Hepatic stellate cell (primary cell): ENCODE data around the gene ALG14.
"Not testable (repeated sequence)": the region's sequence is repeated elsewhere in the genome, so short reads cannot be mapped to it uniquely, and the experiment has no call there.

Experiments
- DNase-seq: peaks from one replicate; pipeline ENCODE4 v3.0.0; 2011; ENCODE audit warnings: low spot score

The ALG14 gene

GRCh38 chr1:94953746-94954145 is 119.0 kb downstream of the ALG14 start:
- DNase-seq, result no peak

- no peak for DNase-seq
These were observed 119.6 kb downstream of the ALG14 start for GRCh38 chr1:94953107-94953506.

DNA sequence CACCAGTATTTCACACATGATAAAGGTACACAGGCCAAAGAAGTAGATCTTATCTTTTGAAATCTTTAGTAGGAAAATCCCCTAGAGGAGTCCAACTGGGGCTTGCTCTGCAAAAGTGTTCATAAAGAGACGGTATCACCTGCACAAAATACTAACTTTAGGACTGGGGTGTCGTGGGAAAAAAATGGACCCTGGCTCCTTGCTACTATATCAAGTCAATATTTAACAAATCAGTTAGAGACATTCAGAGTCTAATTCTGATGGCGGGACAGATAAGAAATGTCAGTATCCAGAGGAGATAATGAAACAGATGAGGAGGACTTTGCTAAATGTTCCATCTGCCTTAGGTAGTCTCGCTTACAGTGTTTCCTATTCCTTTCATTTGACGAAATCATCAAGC is 120.2 kb downstream of the ALG14 start:
- no peak for DNase-seq

GRCh38 chr1:94951509-94952208 is 121.1 kb downstream of the ALG14 start:
- DNase-seq, result no peak

GRCh38 chr1:94951046-94951445 is 121.7 kb downstream of the ALG14 start:
- no peak for DNase-seq

- DNase-seq, result peak; percentile 26
These were observed 122.8 kb downstream of the ALG14 start for GRCh38 chr1:94949681-94950661.

DNA sequence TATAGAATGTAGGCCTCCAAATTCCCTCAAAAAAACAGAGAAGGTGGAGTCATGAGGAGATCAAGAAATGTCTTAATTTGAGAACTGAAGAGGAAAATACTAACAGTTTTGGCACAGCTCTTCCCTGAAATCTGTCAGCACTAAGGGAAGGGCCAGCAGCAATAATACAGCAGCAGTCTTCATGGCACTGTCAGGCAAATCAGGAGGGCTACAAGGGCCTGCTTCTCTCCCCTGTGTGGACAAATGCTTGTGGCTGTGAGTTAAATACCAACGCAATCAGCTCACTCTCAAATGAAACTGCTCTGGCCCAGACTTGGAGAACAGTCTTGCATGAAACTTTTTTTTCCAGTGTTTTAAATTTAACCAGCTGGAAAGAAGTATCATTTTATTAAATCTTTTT is 125.3 kb downstream of the ALG14 start:
- peak; percentile 41 for DNase-seq

DNA sequence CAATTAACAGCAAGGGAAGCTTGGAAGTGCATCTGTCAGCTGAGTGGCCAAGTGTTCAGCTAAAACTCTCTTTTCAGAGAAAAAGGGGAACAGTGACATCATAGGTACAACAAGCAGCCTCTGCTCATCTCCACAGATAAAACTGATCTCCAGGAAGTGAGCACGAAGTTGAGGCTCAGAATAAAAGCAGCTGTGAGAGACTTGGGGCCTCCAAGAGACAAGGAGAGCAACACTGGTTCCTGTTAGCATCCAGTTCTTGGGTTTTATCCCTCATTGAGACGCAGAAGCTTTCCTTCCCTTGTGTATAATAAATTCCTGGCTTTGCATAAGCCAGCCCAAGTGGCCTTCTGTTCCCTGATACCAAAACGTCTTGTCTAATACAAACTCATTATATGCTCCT is 125.9 kb downstream of the ALG14 start:
- no peak for DNase-seq

DNA sequence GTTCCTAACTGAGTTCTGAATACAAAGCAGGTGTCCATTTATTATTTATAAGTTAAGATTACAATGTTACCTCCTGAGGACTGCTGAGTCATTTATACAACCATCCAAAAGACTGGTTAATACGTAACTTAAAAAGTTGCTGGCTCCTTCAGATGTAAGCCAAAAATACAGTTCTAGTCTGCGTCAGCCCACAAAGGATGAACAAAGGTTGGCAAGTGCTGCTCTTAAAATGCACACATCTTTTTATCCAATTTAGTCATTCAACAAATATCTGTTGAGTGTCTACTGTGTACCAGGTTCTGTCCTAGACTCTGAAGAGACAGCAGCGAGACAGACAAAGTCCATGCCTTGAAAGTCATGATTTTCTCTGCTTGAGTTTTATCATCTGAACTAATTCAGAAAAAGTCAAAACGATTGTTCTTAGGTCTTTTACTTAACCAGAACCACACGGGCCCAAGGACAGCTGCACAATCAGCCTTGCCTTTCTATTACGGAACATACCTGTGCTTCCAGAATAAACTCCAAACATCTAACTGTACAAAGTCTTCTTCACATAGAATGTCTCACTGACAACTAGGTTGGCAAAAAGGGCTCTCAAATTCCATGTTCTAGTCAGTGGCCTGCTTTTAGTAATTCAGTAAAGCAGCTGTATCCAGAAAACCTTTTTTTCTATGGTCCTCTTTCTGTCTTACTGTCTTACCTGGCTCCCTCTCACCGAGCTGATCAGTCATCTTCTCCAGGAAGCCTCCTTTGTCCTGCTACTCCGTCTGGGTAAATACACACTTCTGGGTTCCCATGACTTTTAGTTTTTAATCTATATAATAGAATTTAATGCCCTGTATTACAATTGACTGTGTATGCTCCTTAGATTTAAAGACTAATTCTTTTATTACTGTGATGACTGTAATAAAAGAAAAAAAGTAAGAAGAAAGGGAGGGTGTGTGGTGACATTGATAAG is 130.3 kb downstream of the ALG14 start:
- no peak for DNase-seq

GRCh38 chr1:94941480-94941879 is 131.3 kb downstream of the ALG14 start:
- DNase-seq, result not testable (repeated sequence)

- no peak for DNase-seq
These were observed 132.0 kb downstream of the ALG14 start for GRCh38 chr1:94940738-94941137.

GRCh38 chr1:94937820-94938219 is 134.9 kb downstream of the ALG14 start:
- no peak for DNase-seq

GRCh38 chr1:94936861-94937620 is 135.7 kb downstream of the ALG14 start:
- no peak for DNase-seq

- DNase-seq, result no peak
These were observed 137.3 kb downstream of the ALG14 start for GRCh38 chr1:94935476-94935875.

GRCh38 chr1:94935034-94935433 is 137.7 kb downstream of the ALG14 start:
- DNase-seq, result no peak

- DNase-seq, result no peak
These were observed 138.2 kb downstream of the ALG14 start for GRCh38 chr1:94934551-94934950.

DNA sequence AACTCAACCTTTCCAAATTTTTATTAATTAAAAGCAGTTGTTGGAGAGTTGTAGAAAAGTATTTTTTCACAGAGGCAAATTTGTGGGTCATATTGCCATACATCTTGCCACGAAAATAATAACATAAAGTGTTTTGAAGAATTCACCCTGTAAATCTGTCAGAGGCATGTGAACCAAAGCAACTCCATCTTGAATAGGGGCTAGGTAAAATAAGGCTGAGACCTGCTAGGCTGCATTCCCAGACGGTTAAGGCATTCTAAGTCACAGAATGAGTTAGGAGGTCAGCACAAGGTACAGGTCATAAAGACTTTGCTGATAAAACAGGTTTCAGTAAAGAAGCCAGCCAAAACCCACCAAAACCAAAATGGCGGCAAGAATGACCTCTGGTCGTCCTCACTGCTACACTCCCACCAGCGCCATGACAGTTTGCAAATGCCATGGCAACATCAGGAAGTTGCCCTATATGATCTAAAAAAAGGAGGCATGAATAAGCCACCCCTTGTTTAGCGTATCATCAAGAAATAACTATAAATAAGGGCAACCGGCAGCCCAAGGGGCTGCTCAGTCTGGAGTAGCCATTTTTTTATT is 141.4 kb downstream of the ALG14 start:
- DNase-seq, result no peak

DNA sequence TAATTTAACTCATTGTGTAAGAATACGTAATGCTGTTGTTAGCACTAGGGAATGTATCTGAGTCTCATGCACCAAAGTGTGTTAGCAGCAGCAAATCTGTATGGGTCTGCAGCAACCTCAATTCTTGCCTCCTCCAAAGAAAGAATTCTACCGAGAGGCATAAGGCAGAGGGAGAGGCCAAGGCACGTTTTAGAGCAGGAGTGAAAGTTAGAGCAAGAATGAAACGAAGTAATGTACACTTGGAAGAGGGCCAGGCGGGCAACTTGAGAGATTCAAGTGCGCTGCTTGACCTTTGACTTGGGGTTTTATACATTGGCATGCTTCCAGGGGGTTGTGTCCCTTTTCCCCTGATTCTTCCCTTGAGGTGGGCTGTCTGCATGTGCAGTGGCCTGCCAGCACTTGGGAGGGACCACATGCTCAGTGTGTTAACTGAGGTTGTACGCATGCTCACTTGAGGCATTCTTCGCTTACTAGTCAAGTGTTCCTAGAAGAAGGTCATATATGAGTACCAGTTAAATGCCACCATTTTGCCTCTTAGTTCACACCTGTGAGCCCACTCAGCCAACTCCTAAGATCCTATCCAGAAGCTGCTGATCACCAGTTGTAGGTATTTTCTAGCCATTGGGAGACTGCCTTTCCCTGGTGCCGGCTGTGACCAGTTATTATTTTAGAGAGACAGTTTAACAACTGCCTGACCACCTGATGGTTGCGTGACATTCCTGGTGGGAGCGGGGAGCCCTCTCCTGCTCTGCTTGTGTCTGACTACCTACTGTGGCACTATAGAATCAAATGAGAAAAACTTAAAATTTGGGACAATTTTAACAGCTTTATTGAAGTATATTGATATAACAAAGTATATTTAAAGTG is 143.2 kb downstream of the ALG14 start:
- no peak for DNase-seq

DNA sequence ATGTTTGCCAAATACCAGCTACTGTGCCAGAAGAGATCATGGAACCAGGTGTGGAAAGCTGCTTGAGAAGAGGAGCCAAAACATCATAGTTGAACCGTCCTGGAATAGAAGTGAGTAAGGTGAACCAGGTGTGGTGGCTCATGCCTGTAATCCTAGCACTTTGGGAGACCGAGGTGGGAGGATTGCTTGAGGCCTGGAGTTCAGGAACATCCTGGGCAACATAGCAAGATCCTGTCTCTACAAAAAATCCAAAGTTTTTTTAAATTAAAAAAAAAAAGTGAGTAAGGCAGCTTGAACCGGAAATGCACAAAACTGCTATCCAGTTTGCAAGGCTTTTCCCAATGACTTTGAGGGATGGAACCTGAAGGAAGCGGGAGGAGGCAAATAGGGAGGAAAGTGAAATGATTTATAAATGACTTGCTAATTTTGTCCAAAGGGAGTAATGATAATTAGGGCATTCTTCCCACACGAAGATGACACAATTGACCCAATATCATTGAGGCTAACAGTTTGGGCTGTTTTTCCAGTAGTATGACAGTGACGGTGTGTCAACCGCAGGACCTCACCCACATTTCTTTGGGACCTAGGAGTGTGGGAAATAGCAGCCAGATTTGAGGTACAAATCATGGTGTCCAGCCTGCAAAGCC is 144.3 kb downstream of the ALG14 start:
- DNase-seq, result no peak
